Breast epithelium (tissue), 4 donors: Measurements from ENCODE around the gene ANKS1B. TPM values are rescaled to one million over a fixed set of nuclear protein-coding genes. Genes with fewer than 3 reads are reported as not detected.

ENCODE experiments used
- DNase-seq, 2 donors: peaks; one replicate each; pipeline ENCODE4 v3.0.0-alpha.2; 2019; ENCODE audit warnings: low spot score in 2 of 2
- H3K27ac ChIP-seq, 2 donors: fragments of 200-600 bp; sonication (generic) in 1 of 2; one replicate each; pipeline ENCODE4 v1.5.1; 2016 to 2019; ENCODE audit warnings: mild to moderate bottlenecking in 1 of 2
- H3K27me3 ChIP-seq, 2 donors: fragments of 200-600 bp; sonication (generic) in 1 of 2; one replicate each; pipeline versions ENCODE4 v1.5.1 to v1.6.0; 2017 to 2019; ENCODE audit warnings: control low read depth in 1 of 2, mild to moderate bottlenecking in 1 of 2
- H3K36me3 ChIP-seq: fragments of 200-600 bp; one replicate; pipeline ENCODE4 v1.5.1; 2019
- H3K4me1 ChIP-seq, 2 donors: fragments of 200-600 bp; sonication (generic); one replicate each; pipeline ENCODE4 v1.5.1; 2016 to 2019; ENCODE audit warnings: control low read depth in 1 of 2
- H3K4me3 ChIP-seq, 3 donors: fragments of 200-600 bp; sonication (generic); 1 replicate in 2 of 3; 2 replicates in 1 of 3; pipeline ENCODE4 v1.5.1; 2016 to 2019; ENCODE audit warnings: mild to moderate bottlenecking in 3 of 3, moderate library complexity in 2 of 3
- H3K9me3 ChIP-seq, 2 donors: fragments of 200-600 bp; sonication (generic) in 1 of 2; one replicate each; pipeline ENCODE4 v1.5.1; 2016 to 2019; ENCODE audit warnings: control low read depth in 1 of 2
- CTCF ChIP-seq, 3 donors: fragments of 450-650 bp; IDR thresholded peaks; one replicate each; pipeline ENCODE4 v1.5.1; 2016 to 2017; ENCODE audit warnings: antibody characterized with exemption in 3 of 3, mild to moderate bottlenecking in 3 of 3, moderate library complexity in 3 of 3
- POLR2A ChIP-seq: fragments of 450-650 bp; IDR thresholded peaks from one replicate; pipeline ENCODE4 v1.6.1; 2016; ENCODE audit warnings: antibody characterized with exemption, mild to moderate bottlenecking, moderate library complexity
- POLR2AphosphoS5 ChIP-seq, 3 donors: sonication (generic); formaldehyde crosslinking; IDR thresholded peaks; one replicate each; pipeline ENCODE4 v1.6.1; 2017; ENCODE audit warnings: antibody characterized with exemption in 3 of 3
- intact Hi-C: fragments of 100-400 bp; cut with DNase I; formaldehyde crosslinking; loops from one replicate; pipeline ENCODE4 v1.15.1; 2023; ENCODE audit warnings: low total_unique reads
- total RNA-seq, 3 donors: library from RNA; depleted of rRNA; stranded (reverse); fragments of >200 nt; gene quantifications; one replicate each; pipeline ENCODE4 v1.1.0, GENCODE V29; 2016

ANKS1B gene
- total RNA-seq, 3 donors from 2014 or later: 16.6 to 115 (median 32.4) TPM

- Histone ChIP-seq H3K4me3 (no peak overlapping the region), H3K27ac (no peak overlapping the region), H3K9me3 (no peaks in the 10 kb centered on the region), H3K36me3 (no peaks in the 10 kb centered on the region), H3K27me3 (no peaks in the 10 kb centered on the region), H3K4me1 (no peaks in the 10 kb centered on the region)
- intact Hi-C loops: no loop called here
- TF ChIP-seq POLR2AphosphoS5 (IDR thresholded peaks at IDR 0.05): no peak
- TF ChIP-seq POLR2A: no peak
- no peak for TF ChIP-seq CTCF (IDR thresholded peaks at IDR 0.05)
- DNase-seq: no peak
Measured at GRCh38 chr12:98783420-98783819, 1201.3 kb downstream of the ANKS1B start.

- no peak for DNase-seq
- Histone ChIP-seq H3K27me3 (no peaks in the 10 kb centered on the region), H3K9me3 (no peaks in the 10 kb centered on the region), H3K36me3 (no peaks in the 10 kb centered on the region), H3K4me3 (no peak overlapping the region), H3K27ac (no peak overlapping the region), H3K4me1 (no peaks in the 10 kb centered on the region)
- TF ChIP-seq POLR2AphosphoS5 (IDR thresholded peaks at IDR 0.05) (no peak), POLR2A (no peak), CTCF (IDR thresholded peaks at IDR 0.05) (no peak)
- intact Hi-C loops: no loop called here
Measured at GRCh38 chr12:98780261-98780660, 1204.5 kb downstream of the ANKS1B start.

- Histone ChIP-seq H3K27me3 (no peaks in the 10 kb centered on the region), H3K9me3 (no peaks in the 10 kb centered on the region), H3K27ac (no peak overlapping the region), H3K36me3 (no peaks in the 10 kb centered on the region), H3K4me1 (no peaks in the 10 kb centered on the region), H3K4me3 (no peak overlapping the region)
- intact Hi-C loops: no loop called here
- DNase-seq: no peak
- TF ChIP-seq POLR2AphosphoS5 (IDR thresholded peaks at IDR 0.05): no peak
- TF ChIP-seq POLR2A: no peak
- no peak for TF ChIP-seq CTCF (IDR thresholded peaks at IDR 0.05)
Measured at GRCh38 chr12:98772818-98773217, 1211.9 kb downstream of the ANKS1B start.

- no peaks in the 10 kb centered on the region for H3K9me3 ChIP-seq
- no peak overlapping the region for H3K4me3 ChIP-seq
- intact Hi-C loops: no loop called here
- no peak overlapping the region for H3K27ac ChIP-seq
- H3K4me1 ChIP-seq: no peaks in the 10 kb centered on the region
- TF ChIP-seq POLR2AphosphoS5 (IDR thresholded peaks at IDR 0.05) (no peak), POLR2A (no peak), CTCF (IDR thresholded peaks at IDR 0.05) (no peak)
- no peaks in the 10 kb centered on the region for H3K27me3 ChIP-seq
- no peak for DNase-seq
- H3K36me3 ChIP-seq: no peaks in the 10 kb centered on the region
Measured at GRCh38 chr12:98771811-98772752, 1212.7 kb downstream of the ANKS1B start.

GRCh38 chr12:98770230-98770629, 1214.5 kb downstream of the ANKS1B start:
- intact Hi-C loops: no loop called here
- Histone ChIP-seq H3K27me3 (no peaks in the 10 kb centered on the region), H3K9me3 (no peaks in the 10 kb centered on the region), H3K4me3 (no peak overlapping the region), H3K27ac (no peak overlapping the region), H3K4me1 (no peaks in the 10 kb centered on the region), H3K36me3 (no peaks in the 10 kb centered on the region)
- TF ChIP-seq CTCF (IDR thresholded peaks at IDR 0.05) (no peak), POLR2AphosphoS5 (IDR thresholded peaks at IDR 0.05) (no peak), POLR2A (no peak)
- no peak for DNase-seq
